ENCODE data around the gene ETNK2.

GRCh38 chr1:204087181-204087892 lies 64.5 kb downstream of the ETNK2 start:
- TF ChIP-seq, protein P1, sequence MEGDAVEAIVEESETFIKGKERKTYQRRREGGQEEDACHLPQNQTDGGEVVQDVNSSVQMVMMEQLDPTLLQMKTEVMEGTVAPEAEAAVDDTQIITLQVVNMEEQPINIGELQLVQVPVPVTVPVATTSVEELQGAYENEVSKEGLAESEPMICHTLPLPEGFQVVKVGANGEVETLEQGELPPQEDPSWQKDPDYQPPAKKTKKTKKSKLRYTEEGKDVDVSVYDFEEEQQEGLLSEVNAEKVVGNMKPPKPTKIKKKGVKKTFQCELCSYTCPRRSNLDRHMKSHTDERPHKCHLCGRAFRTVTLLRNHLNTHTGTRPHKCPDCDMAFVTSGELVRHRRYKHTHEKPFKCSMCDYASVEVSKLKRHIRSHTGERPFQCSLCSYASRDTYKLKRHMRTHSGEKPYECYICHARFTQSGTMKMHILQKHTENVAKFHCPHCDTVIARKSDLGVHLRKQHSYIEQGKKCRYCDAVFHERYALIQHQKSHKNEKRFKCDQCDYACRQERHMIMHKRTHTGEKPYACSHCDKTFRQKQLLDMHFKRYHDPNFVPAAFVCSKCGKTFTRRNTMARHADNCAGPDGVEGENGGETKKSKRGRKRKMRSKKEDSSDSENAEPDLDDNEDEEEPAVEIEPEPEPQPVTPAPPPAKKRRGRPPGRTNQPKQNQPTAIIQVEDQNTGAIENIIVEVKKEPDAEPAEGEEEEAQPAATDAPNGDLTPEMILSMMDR (IDR thresholded peaks at IDR 0.05), result no peak
- TF ChIP-seq POLR2A (IDR thresholded peaks at IDR 0.05) (no peak), POLR2AphosphoS5 (IDR thresholded peaks at IDR 0.05) (no peak)
